HEK293 (cell line): ENCODE measurements around the gene MERTK.

Experiments
- CTCF ChIA-PET: fragments of 350-600 bp; formaldehyde crosslinking; extraction: SDS; loops from one replicate; lab custom pipeline; 2021; ENCODE audit warnings: antibody characterized with exemption; lab: Yijun Ruan, JAX
- POLR2A ChIA-PET: fragments of 300-600 bp; formaldehyde crosslinking; extraction: SDS; loops from one replicate; lab custom pipeline; 2020; ENCODE audit warnings: antibody characterized with exemption, inconsistent platforms; lab: Yijun Ruan, JAX
- H3K27ac ChIP-seq: fragments of 200-500 bp; sonication (Bioruptor generic); 2 replicates; pipeline ENCODE4 v1.5.1; 2014; ENCODE audit warnings: low read depth, low read length, control low read depth, inconsistent platforms; ENCODE audit errors: extremely low read depth
- H3K36me3 ChIP-seq, 2 experiments: fragments of 200-500 bp in 1 of 2; sonication (Bioruptor generic) in 1 of 2; 1 replicate in 1 of 2; 2 replicates in 1 of 2; pipeline ENCODE4 v1.5.1; 2014 to 2017; ENCODE audit warnings: inconsistent platforms in 2 of 2, low read length in 2 of 2; ENCODE audit not compliant: control insufficient read depth in 2 of 2, insufficient read depth in 1 of 2
- H3K4me1 ChIP-seq: fragments of 200-500 bp; sonication (Bioruptor generic); 2 replicates; pipeline ENCODE4 v1.5.1; 2014; ENCODE audit warnings: mild to moderate bottlenecking, low read length, inconsistent platforms; ENCODE audit not compliant: control insufficient read depth, insufficient read depth
- H3K4me3 ChIP-seq: 2 replicates; pipeline ENCODE4 v1.5.1; 2011; ENCODE audit warnings: low read depth, mild to moderate bottlenecking, control low read depth, low read length, moderate library complexity
- H3K9me3 ChIP-seq: fragments of 200-500 bp; sonication (Bioruptor generic); 2 replicates; pipeline ENCODE4 v1.5.1; 2014; ENCODE audit warnings: low read depth, low read length, inconsistent platforms; ENCODE audit not compliant: control insufficient read depth, insufficient read depth
- BCL11A ChIP-seq: fragments of 450-650 bp; formaldehyde crosslinking; IDR thresholded peaks from 2 replicates; pipeline ENCODE4 v1.5.1; 2016; ENCODE audit warnings: low read depth, missing biosample characterization, missing genetic modification characterization
- FEZF1 ChIP-seq: fragments of 450-650 bp; formaldehyde crosslinking; IDR thresholded peaks from 2 replicates; pipeline ENCODE4 v1.5.1; 2016; ENCODE audit warnings: missing biosample characterization, missing genetic modification characterization
- IKZF3 ChIP-seq: fragments of 450-650 bp; IDR thresholded peaks from 2 replicates; pipeline ENCODE4 v1.5.0; 2018; ENCODE audit warnings: missing biosample characterization, mild to moderate bottlenecking, missing genetic modification characterization, moderate library complexity
- OSR2 ChIP-seq: fragments of 450-650 bp; formaldehyde crosslinking; IDR thresholded peaks from 2 replicates; pipeline ENCODE4 v1.5.1; 2016; ENCODE audit warnings: missing biosample characterization, missing genetic modification characterization
- PRDM1 ChIP-seq: fragments of 450-650 bp; formaldehyde crosslinking; IDR thresholded peaks from 2 replicates; pipeline ENCODE4; 2016; ENCODE audit warnings: missing biosample characterization, missing genetic modification characterization
- PRDM6 ChIP-seq: fragments of 450-650 bp; formaldehyde crosslinking; IDR thresholded peaks from 2 replicates; pipeline ENCODE4 v1.5.1; 2017; ENCODE audit warnings: missing biosample characterization, missing genetic modification characterization
- SP7 ChIP-seq: fragments of 450-650 bp; formaldehyde crosslinking; IDR thresholded peaks from 2 replicates; pipeline ENCODE4 v1.5.1; 2016; ENCODE audit warnings: missing biosample characterization, missing genetic modification characterization
- ZBTB48 ChIP-seq: fragments of 450-650 bp; formaldehyde crosslinking; IDR thresholded peaks from 2 replicates; pipeline ENCODE4 v1.5.1; 2016; ENCODE audit warnings: missing biosample characterization, missing genetic modification characterization
- ZBTB8A ChIP-seq: fragments of 450-650 bp; formaldehyde crosslinking; IDR thresholded peaks from 2 replicates; pipeline ENCODE4 v1.5.1; 2016; ENCODE audit warnings: missing biosample characterization, missing genetic modification characterization
- ZNF121 ChIP-seq: fragments of 450-650 bp; formaldehyde crosslinking; IDR thresholded peaks from 2 replicates; pipeline ENCODE4 v1.5.1; 2016; ENCODE audit warnings: missing biosample characterization, missing genetic modification characterization
- ZNF18 ChIP-seq: fragments of 450-650 bp; formaldehyde crosslinking; IDR thresholded peaks from 2 replicates; pipeline ENCODE4 v1.5.1; 2016; ENCODE audit warnings: missing biosample characterization, missing genetic modification characterization
- ZNF335 ChIP-seq: fragments of 450-650 bp; formaldehyde crosslinking; conservative IDR thresholded peaks from 2 replicates; pipeline ENCODE4 v1.5.1; 2016; ENCODE audit warnings: missing biosample characterization, missing genetic modification characterization
- ZNF366 ChIP-seq: fragments of 450-650 bp; formaldehyde crosslinking; conservative IDR thresholded peaks from 2 replicates; pipeline ENCODE4 v1.5.1; 2016; ENCODE audit warnings: missing biosample characterization, missing genetic modification characterization
- ZNF398 ChIP-seq: fragments of 450-650 bp; formaldehyde crosslinking; IDR thresholded peaks from 2 replicates; pipeline ENCODE4 v1.5.1; 2017; ENCODE audit warnings: missing biosample characterization, missing genetic modification characterization
- ZNF596 ChIP-seq: fragments of 450-650 bp; IDR thresholded peaks from 2 replicates; pipeline ENCODE4 v1.5.0; 2018; ENCODE audit warnings: missing biosample characterization, mild to moderate bottlenecking, missing genetic modification characterization, moderate library complexity
- ZNF621 ChIP-seq: fragments of 450-650 bp; formaldehyde crosslinking; IDR thresholded peaks from 2 replicates; pipeline ENCODE4 v1.5.1; 2017; ENCODE audit warnings: missing biosample characterization, missing genetic modification characterization
- ZNF658 ChIP-seq: fragments of 450-650 bp; formaldehyde crosslinking; IDR thresholded peaks from 2 replicates; pipeline ENCODE4; 2016; ENCODE audit warnings: missing biosample characterization, missing genetic modification characterization
- ZNF660 ChIP-seq: fragments of 450-650 bp; IDR thresholded peaks from 2 replicates; pipeline ENCODE4 v1.5.1; 2018; ENCODE audit warnings: missing biosample characterization, mild to moderate bottlenecking, missing genetic modification characterization
- ZNF677 ChIP-seq: fragments of 450-650 bp; IDR thresholded peaks from 2 replicates; pipeline ENCODE4 v1.5.0; 2018; ENCODE audit warnings: missing biosample characterization, mild to moderate bottlenecking, missing genetic modification characterization, moderate library complexity
- ZNF707 ChIP-seq: fragments of 450-650 bp; formaldehyde crosslinking; IDR thresholded peaks from 2 replicates; pipeline ENCODE4 v1.5.1; 2016; ENCODE audit warnings: missing biosample characterization, missing genetic modification characterization
- ZNF791 ChIP-seq: fragments of 450-650 bp; formaldehyde crosslinking; IDR thresholded peaks from 2 replicates; pipeline ENCODE4 v1.5.1; 2016; ENCODE audit warnings: missing biosample characterization, missing genetic modification characterization
- ZNF830 ChIP-seq: fragments of 450-650 bp; IDR thresholded peaks from 2 replicates; pipeline ENCODE4 v1.5.0; 2018; ENCODE audit warnings: missing biosample characterization, missing genetic modification characterization, low read depth, mild to moderate bottlenecking, moderate library complexity
- ZNF837 ChIP-seq: fragments of 450-650 bp; formaldehyde crosslinking; IDR thresholded peaks from 2 replicates; pipeline ENCODE4 v1.5.1; 2016; ENCODE audit warnings: missing biosample characterization, missing genetic modification characterization
- ZSCAN5A ChIP-seq: fragments of 450-650 bp; formaldehyde crosslinking; IDR thresholded peaks from 2 replicates; pipeline ENCODE4 v1.5.1; 2016; ENCODE audit warnings: missing biosample characterization, missing genetic modification characterization
- TF ChIP-seq, protein P1 (sequence below): fragments of 450-650 bp; formaldehyde crosslinking; IDR thresholded peaks from 2 replicates; pipeline ENCODE4 v1.5.1; 2017; ENCODE audit warnings: missing biosample characterization, mild to moderate bottlenecking, missing genetic modification characterization, moderate library complexity

MERTK gene

DNA sequence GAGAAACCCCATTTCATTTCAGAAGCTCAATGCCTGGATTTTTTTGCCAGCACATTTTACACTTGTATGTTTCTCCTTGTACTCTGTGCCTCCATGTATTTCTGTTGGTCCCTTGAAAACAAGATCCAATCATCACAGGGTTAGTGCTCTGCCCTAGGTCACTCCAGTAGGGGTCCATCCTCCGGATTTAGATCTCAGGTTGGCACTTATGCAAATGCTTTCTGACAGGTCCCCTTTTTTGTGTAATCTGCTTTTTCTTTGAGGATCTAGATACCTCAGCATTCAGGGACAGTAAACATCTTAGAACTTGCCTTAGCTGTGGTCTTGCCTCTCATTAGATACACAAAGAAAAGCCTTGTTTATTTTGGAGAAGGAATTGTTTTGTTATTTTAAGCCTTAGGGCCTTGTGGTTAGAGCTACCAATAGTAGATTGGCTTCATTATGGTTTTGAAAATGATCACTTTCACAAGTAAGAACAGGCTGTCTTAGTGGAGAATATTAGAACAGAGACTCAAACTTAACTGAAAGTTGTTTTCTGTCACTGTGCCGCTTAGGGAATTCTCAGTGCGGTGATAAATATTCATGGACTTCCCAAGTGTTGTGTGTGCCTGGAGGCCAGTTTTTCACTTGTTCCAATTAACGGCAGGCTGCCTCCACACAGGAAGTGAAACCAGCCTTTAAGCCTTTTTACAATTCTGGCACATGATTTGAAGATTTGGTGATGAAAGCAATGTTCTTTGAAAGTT, 7.8 kb downstream of the MERTK start:
- POLR2A ChIA-PET, result no interaction called here

More for the DNA sequence above, 7.8 kb downstream of the MERTK start:
- no peaks in the 10 kb centered on the region for H3K9me3 ChIP-seq
- CTCF ChIA-PET, result interaction anchor here (0.7 to 1.5 kb wide), 4 partner anchors 13 to 141 kb away, joined by 3 to 6 read pairs (median 4); no protein-coding TSS in a partner anchor
- no peak overlapping the region for H3K4me3 ChIP-seq
- H3K27ac ChIP-seq, result peak overlapping the region; percentile 67
- no peaks in the 10 kb centered on the region for H3K36me3 ChIP-seq
- H3K4me1 ChIP-seq, result peaks cover 9% of the 10 kb centered on the region
- TF ChIP-seq ZNF366 (tag by site-specific recombination) (0 out of 2 replicates have a peak, but pooled peaks have one; percentile 17), PRDM6 (tag by site-specific recombination) (peak; percentile 90), ZBTB8A (tag by site-specific recombination) (no peak), ZNF18 (tag by site-specific recombination) (no peak), ZSCAN5A (no peak), ZNF398 (tag by site-specific recombination) (no peak), ZNF830 (tag by site-specific recombination) (no peak), ZNF707 (tag by site-specific recombination) (no peak), FEZF1 (tag by site-specific recombination) (peak; percentile 39), ZNF658 (tag by site-specific recombination) (no peak), ZNF660 (no peak), ZNF791 (tag by site-specific recombination) (no peak), ZNF621 (tag by site-specific recombination) (no peak), PRDM1 (tag by site-specific recombination) (peak; percentile 54; the same call in 1 of the 2 replicates), BCL11A (tag by site-specific recombination) (no peak), ZNF121 (tag by site-specific recombination) (no peak), ZNF677 (tag by site-specific recombination) (peak; percentile 47; the same call in 1 of the 2 replicates), ZBTB48 (tag by site-specific recombination) (peak; percentile 34; the same call in 1 of the 2 replicates), ZNF837 (tag by site-specific recombination) (no peak), ZNF335 (tag by site-specific recombination) (peak; percentile 34; the same call in 1 of the 2 replicates), SP7 (tag by site-specific recombination) (no peak), ZNF596 (tag by site-specific recombination) (no peak), IKZF3 (tag by site-specific recombination) (peak; percentile 27; the same call in 1 of the 2 replicates), OSR2 (peak; percentile 60)
- TF ChIP-seq, protein P1, sequence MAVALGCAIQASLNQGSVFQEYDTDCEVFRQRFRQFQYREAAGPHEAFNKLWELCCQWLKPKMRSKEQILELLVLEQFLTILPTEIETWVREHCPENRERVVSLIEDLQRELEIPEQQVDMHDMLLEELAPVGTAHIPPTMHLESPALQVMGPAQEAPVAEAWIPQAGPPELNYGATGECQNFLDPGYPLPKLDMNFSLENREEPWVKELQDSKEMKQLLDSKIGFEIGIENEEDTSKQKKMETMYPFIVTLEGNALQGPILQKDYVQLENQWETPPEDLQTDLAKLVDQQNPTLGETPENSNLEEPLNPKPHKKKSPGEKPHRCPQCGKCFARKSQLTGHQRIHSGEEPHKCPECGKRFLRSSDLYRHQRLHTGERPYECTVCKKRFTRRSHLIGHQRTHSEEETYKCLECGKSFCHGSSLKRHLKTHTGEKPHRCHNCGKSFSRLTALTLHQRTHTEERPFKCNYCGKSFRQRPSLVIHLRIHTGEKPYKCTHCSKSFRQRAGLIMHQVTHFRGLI, result no peak
